Activated CD4-positive, alpha-beta T cell treated with anti-CD3 and anti-CD28 coated beads for 36 hours (primary cell): ENCODE measurements around the gene PARVG. TPM values are rescaled to one million over a fixed set of nuclear protein-coding genes. Genes with fewer than 3 reads are reported as not detected.
"Not testable (repeated sequence)": the region's sequence is repeated elsewhere in the genome, so short reads cannot be mapped to it uniquely, and the experiment has no call there.

Source experiments
- ATAC-seq: fragments of 200-7000 bp; cut with Tn5 transposase; one replicate; pipeline ENCODE4 v1.10.0; 2021; ENCODE audit warnings: mild to moderate bottlenecking, moderate library complexity
- CTCF ChIA-PET: fragments of 350-600 bp; sonication (Branson Sonifier 250); formaldehyde crosslinking; loops from one replicate; lab custom pipeline; 2021; ENCODE audit warnings: antibody characterized with exemption; lab: Charles Lee
- POLR2A ChIA-PET: fragments of 350-600 bp; sonication (Branson Sonifier 250); formaldehyde crosslinking; loops from one replicate; lab custom pipeline; 2021; ENCODE audit warnings: antibody characterized with exemption, inconsistent platforms; lab: Charles Lee
- DNase-seq: peaks from one replicate; pipeline ENCODE4 v3.0.0-alpha.2; 2020
- H3K27ac Mint-ChIP-seq: one replicate; pipeline ENCODE4 v1.8.0; 2021; ENCODE audit warnings: mixed read lengths
- H3K27me3 Mint-ChIP-seq: one replicate; pipeline ENCODE4 v1.8.0; 2021; ENCODE audit warnings: mixed read lengths
- H3K36me3 Mint-ChIP-seq: one replicate; pipeline ENCODE4 v1.8.0; 2021; ENCODE audit warnings: low read depth, mixed read lengths
- H3K4me1 Mint-ChIP-seq: one replicate; pipeline ENCODE4 v1.8.0; 2021; ENCODE audit warnings: mixed read lengths
- H3K4me3 Mint-ChIP-seq: one replicate; pipeline ENCODE4 v1.8.0; 2021; ENCODE audit warnings: mild to moderate bottlenecking, moderate library complexity, mixed read lengths
- H3K9me3 Mint-ChIP-seq: one replicate; pipeline ENCODE4 v1.8.0; 2021; ENCODE audit warnings: low read depth, mixed read lengths
- intact Hi-C, 2 experiments: fragments of 100-400 bp; cut with DNase I in 1 of 2; cut with micrococcal nuclease in 1 of 2; formaldehyde crosslinking; loops; one replicate each; pipeline versions ENCODE4 v1.14.2 to v1.15.1; 2022 to 2024; cut with DNase I, micrococcal nuclease
- total RNA-seq, 2 experiments: library from RNA; stranded (reverse); gene quantifications; one replicate each; pipeline ENCODE4 v1.2.3, GENCODE V29; 2021

Gene PARVG
- total RNA-seq, 2 experiments from 2014 or later: 61.7 to 74.3 TPM

DNA sequence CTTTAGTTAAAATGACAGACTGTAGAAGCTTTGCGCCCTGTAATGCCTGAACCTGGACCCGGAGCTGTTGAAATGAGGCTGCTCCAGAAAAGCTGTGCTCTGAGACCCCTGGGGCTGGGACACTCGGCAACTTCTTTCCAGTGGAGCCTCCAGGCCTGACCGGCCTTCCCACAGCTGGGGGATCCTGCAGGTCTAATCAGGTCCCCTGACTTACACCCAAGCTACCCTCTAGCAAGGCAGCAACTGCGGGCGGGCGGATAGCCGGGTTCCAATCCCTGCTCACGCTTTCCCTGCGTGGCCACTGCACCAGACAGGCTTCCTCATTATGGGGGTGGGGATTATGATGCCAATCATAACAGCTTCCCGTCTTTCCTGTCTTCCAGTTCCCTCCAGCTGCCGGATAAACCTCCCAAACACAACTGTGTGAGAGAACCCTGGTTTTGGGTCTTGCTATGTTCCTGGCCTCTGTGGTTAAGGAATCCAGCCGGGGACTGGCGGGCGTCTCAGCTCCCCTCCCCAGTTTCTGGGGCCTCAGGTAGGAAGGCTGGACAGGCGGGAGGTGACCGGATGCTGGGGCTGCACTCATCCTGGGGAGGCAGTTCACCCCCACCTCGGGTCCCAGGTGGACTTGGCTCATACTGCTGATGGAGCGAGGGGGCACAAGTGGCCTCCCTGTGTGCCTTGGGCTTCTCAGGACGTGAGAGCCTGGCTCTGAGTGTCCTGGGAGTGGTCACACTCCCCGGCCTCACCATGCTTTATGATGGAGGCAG is 38.6 kb downstream of the PARVG start:
- Mint-ChIP-seq H3K9me3 (no peaks in the 10 kb centered on the region), H3K4me3 (no peak overlapping the region), H3K27me3 (no peaks in the 10 kb centered on the region), H3K27ac (no peak overlapping the region), H3K4me1 (no peaks in the 10 kb centered on the region), H3K36me3 (no peaks in the 10 kb centered on the region)
- CTCF ChIA-PET: interaction anchor here (0.7 kb wide), 1 partner anchor 269 kb away, joined by 3 read pairs; no protein-coding TSS in a partner anchor
- intact Hi-C loops: no loop called here
- no peak for DNase-seq
- ATAC-seq: no peak
- POLR2A ChIA-PET: no interaction called here

DNA sequence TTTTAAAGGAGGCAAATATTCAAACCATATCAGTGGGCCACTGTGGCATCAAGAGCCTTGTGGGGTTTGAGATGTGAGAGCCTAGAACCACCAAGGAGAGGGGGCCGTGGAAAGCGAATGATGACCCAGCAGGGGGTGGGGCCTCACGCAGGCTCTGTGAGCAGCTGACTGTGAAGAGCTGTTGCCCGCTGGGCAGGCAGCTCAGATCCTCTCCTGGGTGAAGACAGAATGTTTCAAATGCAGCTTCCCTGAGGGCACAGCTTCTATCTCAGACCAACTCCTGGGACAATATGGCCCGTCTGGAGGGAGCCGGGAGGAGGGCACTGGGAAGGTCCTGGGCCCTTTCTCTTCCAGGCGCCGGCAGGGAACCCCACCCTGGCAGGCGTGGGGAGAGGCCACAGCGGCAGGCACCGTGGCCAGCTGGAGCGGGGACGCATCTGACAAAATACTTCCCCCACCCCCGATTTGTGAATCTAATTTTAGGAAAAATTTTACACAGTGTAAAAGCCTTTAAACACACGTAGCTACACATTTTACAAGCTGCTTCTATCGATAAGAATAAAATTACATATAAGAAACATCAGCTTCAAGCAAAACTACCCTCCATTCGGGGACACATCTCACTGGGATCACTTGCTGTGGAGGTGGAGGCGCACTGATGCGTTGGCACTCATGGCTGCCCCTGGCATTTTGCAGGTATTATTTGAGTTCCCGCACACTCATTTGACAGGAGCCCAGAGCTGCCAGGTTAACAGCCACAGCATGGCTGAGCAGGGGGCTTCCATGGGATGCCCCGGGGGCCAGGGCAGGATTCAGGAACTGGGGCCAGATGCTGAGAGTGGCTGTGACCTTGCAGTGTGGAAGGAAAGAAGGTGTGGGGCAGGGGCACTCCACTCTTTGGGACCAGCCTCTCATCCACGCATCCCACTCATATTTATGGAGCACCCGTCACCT is 40.3 kb downstream of the PARVG start:
- ChIA-PET CTCF (interaction anchor here (0.6 kb wide), 1 partner anchor 38 kb away, joined by 3 read pairs; no protein-coding TSS in a partner anchor), POLR2A (no interaction called here)
- Mint-ChIP-seq H3K4me1 (no peaks in the 10 kb centered on the region), H3K4me3 (no peak overlapping the region), H3K27ac (no peak overlapping the region), H3K27me3 (peaks cover 7% of the 10 kb centered on the region), H3K9me3 (no peaks in the 10 kb centered on the region), H3K36me3 (no peaks in the 10 kb centered on the region)
- no peak for ATAC-seq
- intact Hi-C loops: no loop called here
- DNase-seq: no peak

DNA sequence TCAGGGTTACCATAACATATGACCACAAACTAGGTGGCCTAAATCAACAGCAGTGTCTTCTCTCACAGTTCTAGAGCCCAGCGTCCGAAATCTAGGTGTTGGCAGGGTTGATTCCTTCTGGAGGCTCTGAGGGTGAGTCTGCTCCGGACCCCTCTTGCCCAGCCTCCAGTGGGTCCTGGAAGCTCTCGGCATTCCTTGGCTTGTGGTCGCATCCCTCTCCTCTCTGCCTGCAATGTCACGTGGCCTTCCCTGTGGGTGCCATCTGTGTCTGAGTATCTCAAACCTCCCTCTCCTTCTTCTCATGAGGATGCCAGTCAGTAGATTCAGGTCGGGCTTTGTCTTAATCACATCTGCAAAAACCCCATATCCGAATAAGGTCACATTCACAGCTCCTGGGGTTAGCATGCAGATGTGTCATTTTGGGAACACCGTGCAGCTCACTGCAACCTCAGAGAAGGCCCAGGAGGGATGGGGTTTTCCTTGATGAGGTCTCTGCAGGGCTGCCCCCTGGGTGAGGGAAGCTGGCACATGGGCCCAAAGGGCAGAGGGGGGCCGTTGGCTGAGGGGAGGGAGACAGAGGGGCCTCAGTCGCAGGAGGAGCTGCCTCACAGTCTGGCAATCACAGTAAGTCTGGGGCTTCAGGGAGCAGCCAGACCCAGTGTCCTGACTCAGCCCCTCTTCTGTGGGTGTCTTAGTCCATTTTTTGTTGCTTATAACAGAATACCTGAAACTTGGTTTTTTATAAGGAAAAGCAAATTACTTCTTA is 41.2 kb downstream of the PARVG start:
- no peak for DNase-seq
- Mint-ChIP-seq H3K27ac (no peak overlapping the region), H3K4me1 (no peaks in the 10 kb centered on the region), H3K27me3 (peaks cover 12% of the 10 kb centered on the region), H3K4me3 (no peak overlapping the region), H3K36me3 (no peaks in the 10 kb centered on the region), H3K9me3 (peaks cover under 1% of the 10 kb centered on the region)
- ChIA-PET CTCF (interaction anchor here (0.6 kb wide), 2 partner anchors 37 to 400 kb away, joined by 3 to 4 read pairs; no protein-coding TSS in a partner anchor), POLR2A (no interaction called here)
- intact Hi-C loops: no loop called here
- ATAC-seq: no peak

DNA sequence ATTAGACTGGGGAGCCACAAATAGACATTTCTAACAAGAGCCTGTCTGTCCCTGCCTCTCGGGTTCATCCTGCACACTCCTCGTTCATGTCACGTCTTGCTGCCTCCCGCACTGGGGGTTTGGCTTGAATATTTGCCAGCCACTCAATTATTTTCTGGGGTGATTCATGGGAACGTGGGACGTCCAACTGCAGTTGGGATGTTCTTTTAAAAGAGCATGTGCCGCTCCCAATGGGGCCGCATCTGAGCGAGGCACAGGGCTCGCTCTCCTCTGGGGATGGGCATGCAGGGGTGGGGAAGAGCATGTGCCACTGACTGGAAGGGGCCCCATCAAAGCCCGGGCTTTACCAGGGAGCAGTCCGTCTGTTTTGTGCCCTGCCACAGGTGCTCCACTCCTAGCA is 43.4 kb downstream of the PARVG start:
- ATAC-seq: no peak
- H3K27ac Mint-ChIP-seq: no peak overlapping the region

DNA sequence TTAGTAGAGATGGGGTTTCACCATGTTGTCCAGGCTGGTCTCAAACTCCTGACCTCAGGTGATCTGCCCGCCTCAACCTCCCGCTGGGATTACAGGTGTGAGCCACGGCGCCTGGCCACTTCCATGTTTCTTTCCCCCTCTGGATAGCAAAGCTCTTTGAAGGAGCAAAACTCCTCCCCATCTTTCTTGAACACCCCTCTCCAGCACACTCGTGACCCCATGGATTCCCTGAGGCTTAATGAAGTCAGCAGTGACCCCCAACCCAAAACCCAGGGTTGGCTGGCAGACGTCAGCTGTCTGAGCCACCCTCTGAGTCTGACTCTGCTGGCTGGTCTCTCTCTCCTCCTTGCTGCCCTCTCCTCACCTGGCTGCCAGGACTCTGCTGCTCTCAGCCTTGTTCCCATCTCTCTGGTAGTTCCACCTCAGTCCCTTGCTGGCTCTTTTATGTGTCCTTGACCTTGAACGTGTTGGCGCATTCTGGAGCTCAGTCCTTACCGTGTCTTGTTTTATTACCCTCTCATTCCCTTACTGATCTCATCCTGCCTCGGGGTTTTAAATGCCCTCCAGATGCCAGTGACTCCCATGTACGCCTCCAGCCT is 44.5 kb downstream of the PARVG start:
- ChIA-PET CTCF (no interaction called here), POLR2A (no interaction called here)
- Mint-ChIP-seq H3K36me3 (no peaks in the 10 kb centered on the region), H3K4me1 (no peaks in the 10 kb centered on the region), H3K27ac (no peak overlapping the region), H3K9me3 (peaks cover 10% of the 10 kb centered on the region), H3K27me3 (peaks cover 15% of the 10 kb centered on the region), H3K4me3 (no peak overlapping the region)
- DNase-seq (no peak), ATAC-seq (no peak)
- intact Hi-C loops: no loop called here

More for the DNA sequence above, 43.4 kb downstream of the PARVG start:
- Mint-ChIP-seq H3K4me3 (no peak overlapping the region), H3K36me3 (no peaks in the 10 kb centered on the region), H3K27me3 (peaks cover 14% of the 10 kb centered on the region), H3K9me3 (peaks cover 2% of the 10 kb centered on the region), H3K4me1 (no peaks in the 10 kb centered on the region)
- ChIA-PET POLR2A (no interaction called here), CTCF (no interaction called here)
- intact Hi-C loops: no loop called here
- no peak for DNase-seq

DNA sequence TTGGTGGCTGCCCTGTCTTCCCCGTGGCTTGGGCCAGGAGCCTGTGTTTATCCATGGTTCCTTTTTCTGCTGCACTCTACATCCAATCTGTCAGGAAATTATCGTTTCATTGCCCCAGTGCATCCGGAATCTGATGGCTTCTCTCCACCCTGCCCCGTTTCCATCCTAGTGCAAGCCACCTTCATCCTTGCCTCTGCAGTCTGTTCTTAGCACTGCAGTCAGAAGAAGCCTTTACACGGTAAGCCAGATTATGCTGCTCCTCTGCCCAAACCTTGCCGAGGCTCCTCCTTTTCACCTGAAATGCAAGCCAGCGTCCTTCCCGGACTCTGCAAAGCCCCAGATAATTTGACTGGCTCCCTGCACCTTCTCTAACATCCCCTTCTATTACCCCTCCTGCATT is 45.1 kb downstream of the PARVG start:
- intact Hi-C loops: no loop called here
- H3K4me3 Mint-ChIP-seq: no peak overlapping the region
- peaks cover 10% of the 10 kb centered on the region for H3K9me3 Mint-ChIP-seq
- CTCF ChIA-PET: no interaction called here
- POLR2A ChIA-PET: no interaction called here
- peaks cover 15% of the 10 kb centered on the region for H3K27me3 Mint-ChIP-seq
- ATAC-seq (no peak), DNase-seq (no peak)
- no peaks in the 10 kb centered on the region for H3K4me1 Mint-ChIP-seq
- H3K36me3 Mint-ChIP-seq: no peaks in the 10 kb centered on the region
- no peak overlapping the region for H3K27ac Mint-ChIP-seq

DNA sequence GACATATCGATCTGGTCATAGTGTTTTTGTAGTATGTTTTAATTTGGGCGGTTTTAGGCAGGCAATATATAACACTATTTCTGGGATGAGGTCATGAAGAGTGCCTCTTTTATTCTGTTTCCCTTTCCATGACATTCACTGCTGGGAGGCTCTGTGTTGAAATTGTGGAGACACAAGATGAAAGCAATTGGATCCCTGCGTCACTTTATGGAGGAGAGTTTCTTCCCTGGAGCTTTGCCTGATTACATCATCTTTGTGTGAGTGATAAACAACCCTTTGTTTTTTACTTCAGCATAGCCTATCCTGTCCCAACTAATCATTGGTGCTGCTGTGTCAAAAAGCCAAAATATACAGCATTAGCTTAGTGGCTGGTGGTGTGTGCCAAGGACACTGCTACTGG is 48.6 kb downstream of the PARVG start:
- H3K27me3 Mint-ChIP-seq: peaks cover 15% of the 10 kb centered on the region
- no peaks in the 10 kb centered on the region for H3K36me3 Mint-ChIP-seq
- peaks cover 10% of the 10 kb centered on the region for H3K9me3 Mint-ChIP-seq
- H3K27ac Mint-ChIP-seq: no peak overlapping the region
- DNase-seq (no peak), ATAC-seq (no peak)
- H3K4me3 Mint-ChIP-seq: no peak overlapping the region
- ChIA-PET POLR2A (no interaction called here), CTCF (no interaction called here)
- no peaks in the 10 kb centered on the region for H3K4me1 Mint-ChIP-seq
- intact Hi-C loops: no loop called here

DNA sequence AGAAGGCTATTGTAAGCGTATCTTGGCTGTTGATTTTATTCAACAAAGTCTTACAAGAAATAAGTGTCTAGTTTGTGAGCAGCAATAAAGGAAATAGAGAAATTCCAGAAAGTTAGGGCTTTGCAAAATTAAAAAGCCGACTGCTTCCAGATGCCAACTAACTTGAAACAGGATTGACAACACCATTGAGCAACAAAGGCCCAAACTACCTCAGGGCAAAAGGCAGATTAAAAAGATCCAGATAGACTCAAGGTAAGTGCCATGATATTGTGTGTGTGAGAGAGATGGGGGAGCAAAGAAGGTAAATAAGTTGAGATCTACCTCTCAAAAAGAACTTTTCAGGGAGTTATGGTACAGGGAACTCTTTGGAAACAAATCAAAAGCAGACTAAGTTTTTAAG is 49.1 kb downstream of the PARVG start:
- DNase-seq (no peak), ATAC-seq (no peak)
- intact Hi-C loops: no loop called here
- Mint-ChIP-seq H3K27ac (no peak overlapping the region), H3K4me1 (no peaks in the 10 kb centered on the region), H3K27me3 (peaks cover 15% of the 10 kb centered on the region), H3K4me3 (no peak overlapping the region), H3K9me3 (peaks cover 10% of the 10 kb centered on the region), H3K36me3 (no peaks in the 10 kb centered on the region)
- POLR2A ChIA-PET: no interaction called here
- CTCF ChIA-PET: no interaction called here

DNA sequence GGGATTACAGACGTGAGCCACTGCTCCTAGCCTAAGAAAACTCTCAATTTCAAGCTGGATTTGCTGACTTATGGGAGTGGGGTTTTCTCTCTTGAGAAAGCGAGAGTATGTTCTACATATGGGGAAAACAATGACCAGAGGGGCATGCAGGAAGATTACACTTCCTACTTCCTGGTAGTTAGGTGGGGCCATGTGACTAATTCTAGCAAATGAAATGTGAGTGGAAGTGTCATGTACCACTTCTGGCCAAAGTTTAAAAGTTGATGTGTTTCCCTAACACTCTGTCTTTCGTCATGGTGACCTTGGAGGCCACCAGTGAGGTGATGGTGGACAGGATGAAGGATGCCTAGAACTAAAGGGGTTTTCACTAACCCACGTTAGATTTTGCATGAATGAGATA is 50.5 kb downstream of the PARVG start:
- no peak overlapping the region for H3K27ac Mint-ChIP-seq
- peaks cover 6% of the 10 kb centered on the region for H3K27me3 Mint-ChIP-seq
- DNase-seq (no peak), ATAC-seq (no peak)
- no peak overlapping the region for H3K4me3 Mint-ChIP-seq
- no peaks in the 10 kb centered on the region for H3K36me3 Mint-ChIP-seq
- H3K4me1 Mint-ChIP-seq: no peaks in the 10 kb centered on the region
- intact Hi-C loops: no loop called here
- CTCF ChIA-PET: no interaction called here
- H3K9me3 Mint-ChIP-seq: peaks cover 10% of the 10 kb centered on the region
- POLR2A ChIA-PET: no interaction called here

DNA sequence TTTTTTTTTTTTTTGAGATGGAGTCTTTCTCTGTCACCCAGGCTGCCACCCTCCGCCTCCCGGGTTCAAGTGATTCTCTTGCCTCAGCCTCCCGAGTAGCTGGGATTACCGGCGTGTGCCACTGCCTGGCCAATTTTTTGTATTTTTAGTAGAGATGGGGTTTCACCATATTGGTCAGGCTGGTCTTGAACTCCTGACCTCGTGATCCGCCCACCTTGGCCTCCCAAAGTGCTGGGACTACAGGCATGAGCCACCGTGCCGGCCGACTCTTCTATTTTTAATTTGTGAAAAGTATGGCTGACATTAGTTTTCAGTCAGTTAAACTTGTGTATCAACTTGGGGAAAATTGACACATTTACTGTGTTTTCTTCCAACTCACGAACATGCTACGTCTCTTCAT is 53.6 kb downstream of the PARVG start:
- CTCF ChIA-PET: interaction anchor here (0.6 kb wide), 1 partner anchor 19 kb away, joined by 3 read pairs; no protein-coding TSS in a partner anchor
- ATAC-seq, H3K4me3 Mint-ChIP-seq, DNase-seq, POLR2A ChIA-PET, H3K27me3 Mint-ChIP-seq, H3K4me1 Mint-ChIP-seq, intact Hi-C loops, H3K27ac Mint-ChIP-seq, H3K36me3 Mint-ChIP-seq, H3K9me3 Mint-ChIP-seq: not testable (repeated sequence)

DNA sequence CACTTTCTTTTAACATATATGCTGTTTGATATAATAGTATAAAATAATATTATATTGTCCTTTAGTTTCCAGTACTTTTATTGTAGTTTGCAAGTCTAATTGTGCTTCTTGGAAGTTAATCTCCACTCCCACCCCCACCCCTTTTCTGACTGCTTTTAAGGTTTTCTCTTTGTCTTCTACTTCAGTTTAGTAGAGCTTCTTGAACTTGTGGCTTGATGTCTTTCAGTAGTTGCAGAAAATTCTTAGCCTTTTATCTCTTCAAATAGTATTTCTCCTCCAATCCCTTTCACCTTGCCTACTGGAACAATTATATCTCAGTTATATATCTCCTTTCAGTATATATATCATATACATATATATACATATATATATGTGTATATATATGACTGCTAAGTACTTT is 56.6 kb downstream of the PARVG start:
- ATAC-seq (no peak), DNase-seq (no peak)
- intact Hi-C loops: no loop called here
- Mint-ChIP-seq H3K4me3 (no peak overlapping the region), H3K36me3 (no peaks in the 10 kb centered on the region), H3K27me3 (peaks cover 8% of the 10 kb centered on the region), H3K4me1 (no peaks in the 10 kb centered on the region), H3K27ac (no peak overlapping the region), H3K9me3 (no peaks in the 10 kb centered on the region)
- ChIA-PET CTCF (no interaction called here), POLR2A (no interaction called here)
